ENCODE data around the gene MICAL2.

The MICAL2 gene

DNA sequence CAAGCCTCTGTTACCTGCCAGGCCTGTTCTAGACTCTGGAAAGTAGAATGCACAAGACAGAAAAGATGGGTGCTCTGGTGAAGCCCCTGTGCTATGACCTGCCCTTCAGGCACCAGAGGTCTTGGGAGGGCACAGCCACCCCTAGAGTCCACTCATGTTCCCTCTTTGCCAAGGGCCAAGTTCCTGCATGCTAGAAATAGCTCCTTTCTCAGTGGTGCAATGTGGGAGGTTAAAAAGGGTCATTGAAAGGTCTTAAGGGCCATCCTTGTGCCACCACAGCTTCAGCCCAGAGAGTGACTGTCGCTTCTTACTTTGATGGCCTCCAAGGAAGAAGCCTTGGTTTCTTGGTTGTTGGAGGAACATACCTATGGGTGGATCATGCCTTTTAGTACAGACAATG is 182.4 kb downstream of the MICAL2 start:
- DNase-seq = no peak

DNA sequence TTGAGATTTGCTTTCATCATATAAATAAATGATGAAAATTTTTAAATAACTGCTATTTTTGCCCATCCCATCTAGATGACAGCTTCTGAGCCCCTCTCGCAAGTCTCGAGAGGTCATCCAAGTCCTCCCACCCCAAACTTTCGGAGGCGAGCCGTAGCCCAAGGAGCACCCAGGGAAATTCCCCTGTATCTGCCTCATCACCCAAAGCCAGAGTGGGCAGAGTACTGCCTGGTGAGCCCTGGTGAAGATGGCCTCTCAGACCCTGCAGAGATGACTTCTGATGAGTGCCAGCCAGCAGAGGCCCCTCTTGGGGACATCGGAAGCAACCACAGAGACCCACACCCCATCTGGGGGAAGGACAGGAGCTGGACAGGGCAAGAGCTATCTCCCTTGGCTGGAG is 183.1 kb downstream of the MICAL2 start:
- no peak for DNase-seq

DNA sequence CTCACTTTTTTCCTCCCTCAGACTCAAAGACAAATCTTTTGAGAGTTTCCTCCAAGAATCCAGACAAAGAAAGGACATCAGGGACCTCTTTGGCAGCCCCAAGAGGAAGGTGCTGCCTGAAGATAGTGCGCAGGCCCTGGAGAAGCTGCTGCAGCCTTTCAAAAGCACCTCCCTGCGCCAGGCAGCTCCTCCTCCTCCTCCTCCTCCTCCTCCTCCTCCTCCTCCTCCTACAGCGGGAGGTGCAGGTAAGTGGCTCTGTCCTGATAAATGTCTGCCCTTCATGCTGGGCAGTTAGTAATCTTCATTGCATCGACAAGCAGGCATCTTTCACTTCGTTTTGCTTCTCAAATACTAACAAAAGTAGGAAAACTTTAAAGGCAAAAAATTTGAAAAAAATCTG is 184.2 kb downstream of the MICAL2 start:
- no peak for DNase-seq

DNA sequence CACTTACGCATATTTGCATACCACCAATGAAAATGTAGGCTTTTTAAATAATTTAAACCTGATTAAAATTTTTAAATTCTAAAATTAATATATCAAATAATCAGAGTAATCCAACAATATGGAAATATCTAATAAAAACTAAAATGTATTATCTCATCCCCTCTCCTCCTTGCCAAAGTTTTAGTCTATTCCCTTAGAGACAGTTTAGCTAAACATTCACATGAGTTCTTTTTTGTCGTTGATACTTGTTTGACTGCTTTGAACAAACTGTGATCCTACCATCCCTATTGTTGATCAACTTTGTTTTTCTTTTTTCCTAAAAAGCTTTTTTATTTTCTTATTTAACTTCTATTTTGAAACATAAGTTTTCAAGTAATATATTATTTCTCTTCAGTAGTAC is 185.6 kb downstream of the MICAL2 start:
- no peak for DNase-seq

DNA sequence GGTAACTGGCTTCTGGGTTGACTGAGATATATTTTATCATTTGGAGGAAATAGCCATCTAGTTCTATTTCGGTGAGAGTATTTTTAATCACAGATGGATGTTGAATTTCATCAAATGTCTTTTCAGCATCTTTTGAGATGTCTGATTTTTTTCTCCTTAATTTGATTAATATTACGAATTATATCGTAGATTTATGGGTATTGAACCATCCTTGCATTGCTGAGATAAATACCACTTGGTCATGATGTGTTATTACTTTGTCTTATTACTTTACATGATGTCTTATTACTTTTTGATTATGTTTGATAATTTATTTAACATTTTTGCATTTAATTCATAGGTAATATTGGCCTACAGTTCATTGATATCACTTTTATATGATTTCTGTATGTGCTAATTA is 188.2 kb downstream of the MICAL2 start:
- no peak for DNase-seq

DNA sequence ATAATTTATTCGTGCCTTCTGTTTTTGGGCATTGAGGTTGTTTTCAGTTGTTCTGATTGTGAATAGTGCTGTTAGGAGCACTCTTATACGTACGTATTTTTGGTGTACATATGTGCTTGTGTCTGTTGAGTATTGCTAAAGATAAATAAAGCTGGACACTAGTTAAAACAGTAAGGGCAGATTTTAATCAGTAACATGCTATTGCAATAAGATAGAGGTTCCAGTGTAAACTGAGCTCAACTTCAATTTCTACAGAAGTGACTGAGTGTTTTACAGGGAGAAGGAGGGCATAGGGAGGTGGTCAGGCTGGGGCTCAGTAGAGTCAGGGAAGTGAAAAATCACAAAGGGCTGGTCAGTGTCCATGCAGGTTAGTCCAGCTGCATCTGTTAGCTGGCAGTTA is 191.0 kb downstream of the MICAL2 start:
- no peak for DNase-seq

DNA sequence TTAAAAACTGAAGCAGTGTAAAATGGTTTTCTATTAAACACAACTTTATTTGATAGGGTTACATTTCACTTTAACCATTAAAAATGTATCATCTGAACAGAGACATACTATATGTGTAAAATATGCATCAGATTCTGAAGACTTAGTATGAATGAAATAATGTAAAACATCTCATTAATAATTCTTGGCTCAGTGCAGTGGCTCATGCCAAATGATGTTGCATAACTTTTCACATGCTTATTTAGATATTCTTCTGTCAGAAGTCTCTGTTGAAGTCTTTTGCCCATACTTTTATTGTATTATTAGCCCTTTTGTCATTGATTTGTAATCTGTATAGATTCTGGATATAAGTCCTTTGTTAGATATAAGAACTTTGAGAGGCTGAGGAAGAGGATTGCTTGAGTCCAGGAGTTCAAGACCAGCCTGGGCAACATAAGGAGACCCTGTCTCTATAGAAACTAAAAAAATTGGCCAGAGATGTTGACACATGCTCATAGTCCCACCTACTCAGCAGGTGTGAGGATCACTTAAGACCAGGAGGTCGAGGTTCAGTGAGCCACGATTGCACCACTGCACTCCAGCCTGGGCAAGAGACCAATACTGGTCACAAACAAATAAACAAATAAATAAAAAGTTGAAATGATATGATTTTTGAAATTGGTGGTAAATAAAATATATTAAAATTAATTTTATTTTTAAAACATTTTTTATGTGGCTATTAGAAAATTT is 193.2 kb downstream of the MICAL2 start:
- DNase-seq = no peak

DNA sequence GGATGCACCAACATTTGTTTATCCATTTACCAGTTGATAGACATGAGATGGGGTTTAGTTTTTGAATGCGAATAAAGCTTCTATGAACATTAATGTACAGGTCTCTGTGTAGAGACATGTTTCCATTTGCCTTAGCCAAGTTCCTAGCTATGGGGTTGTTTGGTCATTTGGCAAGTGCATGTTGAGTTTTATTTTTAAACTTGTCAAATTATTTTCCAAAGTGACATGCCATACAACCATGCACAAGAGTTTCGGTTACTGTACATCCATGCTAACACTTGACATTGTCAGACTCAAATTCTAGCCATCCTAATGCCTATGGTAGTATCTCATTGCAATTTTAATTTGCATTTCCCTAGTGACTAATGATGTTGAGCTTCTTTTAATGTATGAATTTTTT is 196.4 kb downstream of the MICAL2 start:
- DNase-seq = no peak

DNA sequence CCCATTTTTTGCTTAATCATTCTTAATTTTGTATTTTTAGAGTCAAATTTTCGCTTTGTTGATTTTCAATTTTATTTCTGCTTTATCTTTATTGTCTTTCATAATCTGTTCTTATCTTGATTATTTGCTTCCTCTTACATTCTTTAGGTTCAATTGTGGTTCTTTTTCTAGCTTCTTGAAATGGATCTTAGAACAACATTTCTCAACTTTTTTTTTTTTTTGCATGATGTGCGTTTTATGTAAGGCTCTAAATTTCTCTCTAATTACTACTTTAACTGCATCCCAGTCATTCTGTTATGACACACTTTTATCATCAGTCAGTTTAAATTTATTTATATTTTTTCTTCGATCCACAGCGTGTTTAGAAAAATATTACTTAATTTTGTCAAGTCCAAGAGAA is 201.7 kb downstream of the MICAL2 start:
- no peak for DNase-seq
